Urothelium cell line (cell line): ENCODE measurements around the gene UNC5B.
"Not testable (repeated sequence)": the region's sequence is repeated elsewhere in the genome, so short reads cannot be mapped to it uniquely, and the experiment has no call there.

Experiments
- DNase-seq: peaks from one replicate; pipeline ENCODE4 v3.0.0; 2011; ENCODE audit warnings: low spot score, mixed read lengths
- FAIRE-seq: peaks from 2 replicates; lab custom pipeline; 2011; peaks lifted over from hg19 to GRCh38; lab: Jason Lieb, UNC

The UNC5B gene

DNA sequence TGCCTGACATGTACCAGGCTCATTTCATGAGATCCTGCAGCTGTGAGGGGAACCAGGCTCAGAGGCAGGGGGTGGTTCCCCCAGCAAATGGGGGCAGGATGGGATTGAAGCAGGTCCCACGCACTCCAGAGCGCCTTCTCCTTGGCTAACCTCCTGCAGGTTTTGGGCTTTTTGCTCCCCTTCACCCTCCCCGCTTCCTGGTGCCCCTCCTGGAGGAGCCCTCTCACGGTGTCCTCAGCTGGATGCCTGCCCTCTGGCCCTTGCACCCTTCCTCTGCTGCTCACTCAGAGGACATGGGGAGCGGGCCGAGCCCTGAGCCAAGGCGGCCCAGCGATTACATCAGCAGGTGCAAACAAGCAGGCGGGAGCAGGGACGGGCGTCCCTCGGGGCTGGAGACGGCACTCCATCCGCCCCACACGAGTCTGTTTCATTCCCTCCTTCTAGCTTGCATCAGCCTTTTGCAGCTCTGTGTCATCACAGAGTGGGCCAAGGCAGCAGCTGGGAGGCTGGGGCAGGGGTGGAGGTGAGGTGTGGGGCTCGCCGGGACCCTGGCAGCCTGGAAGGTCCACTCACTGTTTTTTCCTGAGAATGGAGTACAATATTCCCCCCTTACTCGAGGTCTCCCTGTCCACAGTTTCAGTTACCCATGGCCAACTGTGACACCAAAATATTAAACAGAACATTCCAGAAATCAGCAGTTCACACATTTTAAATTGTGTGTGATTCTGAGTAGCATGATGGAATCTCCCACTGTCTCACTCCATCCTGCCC is 54.0 kb downstream of the UNC5B start:
- FAIRE-seq (no peak), DNase-seq (peak; percentile 64)

- no peak for DNase-seq
- no peak for FAIRE-seq
Measured at GRCh38 chr10:71266918-71267442, 54.6 kb downstream of the UNC5B start.

- no peak for FAIRE-seq
- DNase-seq = no peak
Measured at GRCh38 chr10:71267508-71268240, 55.3 kb downstream of the UNC5B start.

DNA sequence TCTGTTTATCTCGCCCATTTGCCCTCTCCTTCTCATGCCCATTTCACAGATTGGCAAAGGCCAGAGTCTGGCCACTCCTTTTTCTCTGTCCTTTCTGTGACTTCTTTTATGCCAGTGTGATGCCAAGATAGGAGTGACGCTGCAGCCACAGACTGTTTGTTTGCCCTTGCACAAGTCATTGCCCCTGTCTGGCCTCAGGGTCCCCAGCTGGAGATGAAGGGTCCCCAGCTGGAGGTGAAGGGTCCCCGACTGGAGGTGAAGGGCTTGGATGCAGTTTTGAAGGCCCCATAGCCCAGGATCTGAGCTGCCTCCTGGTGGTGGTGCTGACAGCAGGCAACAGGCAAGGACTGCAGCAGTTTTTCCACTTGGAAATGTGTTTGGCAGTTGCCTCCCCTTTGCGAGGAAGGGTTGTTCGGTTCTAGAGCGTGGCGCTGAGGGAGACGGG is 55.9 kb downstream of the UNC5B start:
- FAIRE-seq = no peak
- DNase-seq = no peak

DNA sequence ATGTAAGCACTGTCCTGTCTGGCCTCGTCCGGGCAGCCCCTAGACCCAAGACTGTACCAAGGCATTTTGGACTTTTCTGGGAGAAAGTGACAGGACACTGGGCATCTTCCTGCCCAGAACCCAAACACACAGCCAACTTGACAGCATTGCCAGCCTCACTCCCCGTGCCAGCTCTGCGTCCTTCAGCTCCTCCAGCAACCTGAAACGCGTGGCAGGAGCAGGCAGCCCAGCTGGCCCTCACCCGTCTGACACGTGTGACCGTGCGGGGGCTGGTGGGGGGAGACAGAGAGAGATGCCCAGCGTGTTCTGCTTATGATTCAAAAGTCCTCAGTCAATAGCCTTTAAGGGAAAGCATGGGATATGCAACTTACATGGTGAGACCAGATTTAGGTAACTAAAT is 56.4 kb downstream of the UNC5B start:
- no peak for FAIRE-seq
- DNase-seq = no peak

DNA sequence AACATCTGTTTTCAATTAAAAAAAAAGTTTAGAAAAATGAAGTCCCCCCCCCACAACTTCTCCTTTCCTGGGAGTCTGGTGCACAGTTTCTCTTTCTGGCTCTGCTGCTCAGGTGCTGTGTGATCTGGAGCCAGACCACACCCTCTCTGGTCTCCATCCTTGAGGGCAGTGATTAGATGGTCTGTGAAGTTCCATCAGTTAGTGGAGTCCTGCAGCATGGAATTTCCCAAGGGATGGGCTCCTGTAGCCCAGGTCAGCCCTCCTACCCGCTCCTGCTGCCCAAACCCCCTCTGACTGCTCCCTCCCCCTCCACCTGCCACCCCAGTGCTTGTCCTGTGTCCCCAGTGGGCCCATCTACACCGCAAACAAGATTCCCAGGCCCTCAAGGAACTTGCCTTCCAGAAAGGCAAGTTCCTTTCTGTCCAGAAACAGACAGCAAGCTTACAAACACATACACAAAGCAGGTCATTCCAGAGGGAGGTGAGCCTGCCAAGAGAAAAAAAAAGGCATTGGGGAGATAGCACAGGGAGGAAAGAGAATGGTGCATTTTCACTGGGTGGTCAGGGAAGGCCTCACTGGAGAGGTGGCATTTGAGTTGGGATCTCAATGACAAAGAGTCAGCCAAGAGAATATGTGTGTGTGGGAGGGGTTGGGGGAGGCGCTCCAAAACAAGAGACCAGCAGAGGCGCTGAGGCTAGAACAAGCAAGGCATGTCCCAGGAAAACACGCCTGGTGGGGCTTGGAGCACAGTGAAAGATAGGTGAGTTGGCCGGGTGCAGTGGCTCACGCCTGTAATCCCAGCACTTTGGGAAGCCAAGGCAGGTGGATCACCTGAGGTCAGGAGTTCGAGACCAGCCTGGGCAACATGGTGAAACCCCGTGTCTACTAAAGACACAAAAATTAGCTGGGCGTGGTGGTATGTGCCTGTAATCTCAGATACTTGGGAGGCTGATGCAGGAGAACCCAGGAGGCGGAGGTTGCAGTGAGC is 57.2 kb downstream of the UNC5B start:
- no peak for DNase-seq
- no peak for FAIRE-seq

DNA sequence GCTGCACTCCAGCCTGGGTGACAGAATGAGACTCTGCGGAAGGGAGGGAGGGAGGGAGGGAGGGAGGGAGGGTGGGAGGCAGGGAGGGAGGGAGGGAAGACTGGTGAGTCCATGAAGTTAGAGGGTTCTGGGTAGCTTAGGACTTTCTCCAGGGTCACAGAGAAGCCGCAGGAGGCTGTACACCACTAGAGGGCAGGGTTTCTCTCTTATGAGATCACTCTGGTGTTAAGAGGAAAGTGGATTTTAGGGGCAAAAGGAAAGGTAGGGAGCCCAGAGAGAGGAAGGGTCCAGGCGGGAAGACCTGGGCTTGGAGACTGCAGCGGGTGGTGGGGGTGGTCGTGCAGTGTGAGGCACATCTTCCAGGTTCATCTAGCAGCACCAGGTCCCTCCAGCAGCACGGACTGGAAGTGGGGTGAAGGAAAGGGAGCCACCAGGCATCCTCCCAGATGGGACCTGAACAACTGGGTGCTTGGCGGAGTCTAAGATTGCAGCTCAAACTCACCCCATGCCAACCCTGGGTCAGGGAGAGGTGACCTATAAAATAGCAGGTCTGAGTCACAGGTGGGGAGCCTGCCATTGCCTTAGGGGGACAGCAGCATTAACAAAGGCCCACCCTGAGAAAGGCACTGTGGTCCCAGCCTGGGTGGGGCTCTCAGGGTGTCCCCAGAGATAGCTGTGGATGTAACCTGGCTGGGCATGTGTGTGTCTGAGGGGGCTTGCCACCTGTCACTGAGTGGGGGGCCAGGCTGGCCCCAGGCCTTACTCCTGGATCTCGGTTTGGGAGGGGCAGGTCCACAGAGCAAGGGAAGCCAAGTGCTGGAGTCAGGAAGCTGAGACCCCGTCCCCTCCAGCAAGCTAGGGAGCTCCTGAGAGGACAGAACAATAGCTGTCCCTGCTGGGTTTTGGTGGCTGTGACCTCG is 58.2 kb downstream of the UNC5B start:
- FAIRE-seq = no peak
- DNase-seq = peak; percentile 84

DNA sequence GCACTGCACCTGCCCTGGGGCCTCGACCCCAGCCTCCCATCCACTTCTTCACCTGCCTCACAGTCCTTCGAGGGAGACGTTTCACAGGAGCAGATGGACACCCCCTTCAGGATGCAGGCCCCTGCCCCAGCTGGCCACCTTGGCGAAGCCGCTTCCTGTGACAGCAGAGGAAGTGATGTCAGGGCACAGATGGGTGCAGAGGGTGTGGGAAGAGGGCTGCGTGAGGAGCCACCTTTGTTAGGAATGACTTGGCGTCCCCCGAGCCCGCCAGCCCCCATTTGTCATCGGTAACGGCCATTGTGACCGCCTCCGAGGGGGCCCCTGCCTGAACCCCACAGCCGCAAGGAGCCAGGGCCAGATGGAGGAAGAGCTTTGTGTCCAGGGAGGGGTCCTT is 59.3 kb downstream of the UNC5B start:
- FAIRE-seq (no peak), DNase-seq (no peak)

DNA sequence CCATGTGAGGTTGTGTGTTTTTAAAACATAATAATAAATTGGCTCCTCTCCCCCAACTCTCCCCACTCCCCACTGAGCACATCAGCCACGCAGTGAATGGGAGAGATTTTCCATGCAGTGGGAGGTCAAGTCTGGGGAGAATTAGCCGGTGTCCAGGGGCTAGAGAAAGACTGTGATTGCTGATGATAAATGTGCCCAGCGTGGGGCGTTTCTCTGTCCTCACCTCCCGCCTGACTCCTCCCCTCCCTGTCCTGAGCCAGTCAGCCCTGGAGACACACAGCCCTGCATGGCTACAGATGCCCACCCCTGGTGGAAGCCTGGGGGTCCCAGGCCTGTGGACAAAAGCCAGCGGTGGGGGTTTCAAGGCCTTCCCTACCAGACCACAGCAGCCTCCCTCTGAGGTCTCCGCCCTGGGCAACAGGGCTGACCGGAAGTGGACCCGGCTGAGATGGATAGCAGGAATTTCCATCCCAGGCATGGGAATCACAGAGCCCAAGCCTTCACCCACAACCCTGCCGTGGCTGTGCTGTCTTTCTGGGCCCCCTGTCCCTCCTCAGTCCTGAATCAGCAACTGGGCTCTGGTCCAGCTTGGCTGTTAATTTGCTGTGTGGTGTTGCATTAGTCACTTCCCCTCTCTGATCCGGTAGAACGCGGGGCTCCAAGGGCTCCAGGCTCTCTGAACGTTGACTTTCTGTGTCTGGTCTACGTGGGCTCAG is 59.8 kb downstream of the UNC5B start:
- FAIRE-seq (no peak), DNase-seq (peak; percentile 44)

DNA sequence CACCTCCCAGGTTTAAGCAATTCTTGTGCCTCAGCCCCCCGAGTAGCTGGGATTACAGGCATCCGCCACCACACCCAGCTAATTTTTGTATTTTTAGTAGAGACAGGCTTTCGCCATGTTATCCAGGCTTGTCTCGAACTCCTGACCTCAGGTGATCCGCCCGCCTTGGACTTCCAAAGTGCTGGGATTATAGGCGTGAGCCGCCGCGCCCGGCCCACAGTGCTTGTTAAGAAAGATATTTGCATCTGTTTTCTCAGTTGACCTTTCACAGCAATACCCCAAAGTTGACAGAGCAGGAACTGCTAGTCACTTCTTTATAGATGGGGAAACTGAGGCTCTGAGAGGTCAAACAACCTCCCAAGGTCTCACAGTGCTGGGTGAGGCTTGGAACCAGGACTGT is 60.6 kb downstream of the UNC5B start:
- not testable (repeated sequence) for DNase-seq, FAIRE-seq

- DNase-seq (no peak), FAIRE-seq (peak; percentile 44)
Measured at GRCh38 chr10:71273506-71273905, 61.1 kb downstream of the UNC5B start.

DNA sequence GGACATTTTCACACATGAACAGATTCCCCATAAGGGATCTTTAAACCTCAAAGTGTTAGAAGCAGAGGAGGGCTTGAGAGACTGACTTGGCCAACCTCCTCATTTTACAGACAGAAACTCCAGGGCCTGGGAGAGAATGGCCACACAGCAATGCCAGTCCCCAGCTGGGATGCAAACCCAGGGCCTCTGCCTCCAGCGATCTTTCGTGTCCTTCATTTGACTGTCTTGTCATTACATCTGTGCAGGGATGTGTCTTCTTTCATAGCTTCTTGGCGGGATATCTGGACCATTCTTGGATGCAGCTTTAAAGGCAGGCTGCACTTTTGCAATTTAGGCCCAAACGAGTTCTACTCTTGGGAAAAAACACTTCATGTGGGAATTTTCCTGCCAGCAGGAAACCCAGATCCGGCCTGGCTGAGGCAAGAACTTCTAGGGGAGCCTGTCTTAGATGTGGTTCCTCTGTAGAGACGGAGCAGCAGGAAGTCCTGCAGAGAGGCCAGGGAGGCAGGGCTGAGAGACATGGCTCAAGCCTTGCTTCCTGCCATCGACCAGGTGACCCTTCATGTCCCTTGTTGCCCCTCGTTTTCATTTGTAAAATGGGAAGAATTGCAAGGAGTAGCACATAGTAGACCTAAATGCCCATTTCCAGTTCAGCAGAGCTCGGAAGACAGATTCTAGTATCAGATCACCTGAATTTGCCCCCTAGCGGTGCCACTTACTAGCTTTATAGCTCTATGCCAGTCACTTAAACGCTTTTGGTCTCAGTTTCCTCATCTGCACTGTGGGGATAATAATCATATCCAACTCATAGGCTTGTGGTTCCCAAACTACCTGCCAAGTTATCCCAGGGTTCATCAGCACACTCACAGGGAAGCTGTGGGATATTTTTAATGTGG is 62.8 kb downstream of the UNC5B start:
- DNase-seq = no peak
- FAIRE-seq = no peak

GRCh38 chr10:71276873-71277272 is 64.5 kb downstream of the UNC5B start:
- FAIRE-seq = no peak
- no peak for DNase-seq

GRCh38 chr10:71277914-71278665 is 65.7 kb downstream of the UNC5B start:
- no peak for FAIRE-seq
- DNase-seq = no peak

DNA sequence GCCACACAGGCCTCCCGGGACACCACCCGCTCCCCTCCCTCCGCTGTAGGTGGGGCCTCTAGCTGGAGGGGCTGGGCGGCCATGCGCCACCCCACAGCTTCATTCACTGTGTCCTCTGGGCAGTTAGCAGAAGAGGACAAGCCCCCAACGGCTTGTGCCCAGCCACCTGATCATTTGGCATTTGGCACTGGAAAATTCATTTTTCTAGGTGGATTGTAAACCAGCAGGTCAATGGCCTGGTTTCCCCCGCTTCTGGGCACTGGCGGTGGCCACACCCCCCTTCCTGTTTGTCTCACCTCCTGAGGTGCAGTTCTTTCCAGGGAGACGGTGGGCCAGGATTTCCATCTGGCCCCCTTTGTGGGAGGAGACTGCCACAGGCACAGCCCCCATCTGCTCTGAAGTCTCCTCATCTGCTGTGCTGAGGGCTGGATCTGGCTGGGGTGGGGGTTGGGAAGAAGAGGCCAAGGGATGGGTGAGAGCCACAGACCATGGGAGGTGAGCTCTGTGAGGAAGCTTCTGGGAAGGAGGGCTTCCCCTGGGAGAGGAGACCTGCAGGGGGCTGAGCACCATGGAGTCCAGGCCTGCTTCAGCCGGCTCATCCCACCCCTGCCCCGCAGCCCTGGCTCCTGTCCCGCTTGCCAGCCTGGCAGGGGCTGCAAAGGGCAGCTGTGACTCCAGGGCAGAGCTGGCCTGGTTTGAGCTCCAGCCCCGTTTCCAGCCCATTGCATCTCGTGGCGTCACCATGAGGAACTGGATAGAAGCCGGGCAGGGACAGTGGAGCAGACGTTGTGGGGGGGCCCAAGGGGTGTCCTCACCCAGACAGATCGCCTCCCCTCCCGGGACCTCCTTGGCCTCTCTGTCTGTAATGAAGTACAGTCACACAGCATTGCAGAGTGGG is 66.6 kb downstream of the UNC5B start:
- DNase-seq = no peak
- FAIRE-seq = no peak

DNA sequence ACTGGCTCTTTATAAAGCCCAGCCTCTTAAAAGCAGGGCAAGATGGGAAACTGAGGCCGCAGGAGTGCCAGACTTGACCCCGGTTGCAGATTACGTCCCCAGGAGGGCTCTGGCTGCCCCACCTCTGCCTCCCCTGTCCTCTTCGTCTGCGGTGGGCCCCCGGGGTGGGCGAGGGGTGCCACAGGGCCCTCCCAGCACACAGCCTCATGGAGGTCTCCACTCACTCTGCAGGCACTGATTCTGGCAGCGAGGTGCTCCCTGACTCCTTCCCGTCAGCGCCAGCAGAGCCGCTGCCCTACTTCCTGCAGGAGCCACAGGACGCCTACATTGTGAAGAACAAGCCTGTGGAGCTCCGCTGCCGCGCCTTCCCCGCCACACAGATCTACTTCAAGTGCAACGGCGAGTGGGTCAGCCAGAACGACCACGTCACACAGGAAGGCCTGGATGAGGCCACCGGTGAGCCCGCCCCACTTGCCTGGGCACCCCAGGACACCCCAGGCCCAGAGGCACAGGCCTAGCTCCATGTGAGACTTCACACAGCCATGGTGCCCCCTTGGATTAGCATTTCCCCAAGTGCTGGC is 67.3 kb downstream of the UNC5B start:
- DNase-seq (no peak), FAIRE-seq (no peak)
